Measurements from ENCODE around the gene SST. TPM values are rescaled to one million over a fixed set of nuclear protein-coding genes. Genes with fewer than 3 reads are reported as not detected.

SST gene
- total RNA-seq, result 10 to 100 TPM in 3 of 4 donors, not detected in 1; 14.2 to 29.5 (median 16.2) TPM

GRCh38 chr3:187669675-187670504, at the start of gene SST:
TSS of gene SST (minus strand) at chr3:187670394. CDS start at chr3:187670291, 103 bp downstream.
- Histone ChIP-seq H3K4me1 (no peaks in the 10 kb centered on the region), H3K27ac (no peak within 1 kb of the TSS), H3K27me3 (peaks cover 60% of the 10 kb centered on the region), H3K36me3 (no peaks in the 10 kb centered on the region), H3K9me3 (no peaks in the 10 kb centered on the region), H3K4me3 (no peak within 1 kb of the TSS)
- intact Hi-C loops (cut with DNase I; ENCODE audit: low total_unique reads), result no loop called here
- in situ Hi-C loops (cut with MboI; ENCODE audit: low pct_ligation_motif_present in 1 of 4, low pct_unique_long_range_greater_than_20kb in 1 of 4, low sequenced_read_pairs in 3 of 4), result loop anchor here in 2 of 4 donors (10.0 kb wide), 1 partner anchor 445 kb away; no protein-coding TSS in a partner anchor
- no peak for TF ChIP-seq POLR2AphosphoS5 (IDR thresholded peaks at IDR 0.05)
- TF ChIP-seq EP300 (IDR thresholded peaks at IDR 0.05; ENCODE audit: low read depth), result no peak
- TF ChIP-seq CTCF (IDR thresholded peaks at IDR 0.05), result no peak
- TF ChIP-seq POLR2A (IDR thresholded peaks at IDR 0.05), result no peak
- DNase-seq, result peak; percentile 8
- WGBS, 2 donors (ENCODE audit: low coverage in 1 of 2), result 29% methylated on average over 46 of the region's 46 CpGs; no CpG with 5 or more reads in 1 of the 2 donors

GRCh38 chr3:187719628-187720336, 49.6 kb upstream of the SST start:
- in situ Hi-C loops (cut with MboI; ENCODE audit: low pct_ligation_motif_present in 1 of 4, low pct_unique_long_range_greater_than_20kb in 1 of 4, low sequenced_read_pairs in 3 of 4), result no loop called here
- intact Hi-C loops (cut with DNase I; ENCODE audit: low total_unique reads), result no loop called here
- H3K27ac ChIP-seq, result peak overlapping the region in 3 of 4 donors; percentile 32 to 53 (median 51)

GRCh38 chr3:187718802-187719201, 48.6 kb upstream of the SST start:
- no peaks in the 10 kb centered on the region for H3K27me3 ChIP-seq
- DNase-seq, result no peak
- no peak overlapping the region for H3K4me3 ChIP-seq
- intact Hi-C loops (cut with DNase I; ENCODE audit: low total_unique reads), result no loop called here
- peaks cover 0 to 9% (median 0%) of the 10 kb centered on the region in 4 donors for H3K4me1 ChIP-seq
- peaks cover 0 to 32% (median 6%) of the 10 kb centered on the region in 4 donors for H3K36me3 ChIP-seq
- no peak for TF ChIP-seq POLR2A (IDR thresholded peaks at IDR 0.05)
- no peak for TF ChIP-seq POLR2AphosphoS5 (IDR thresholded peaks at IDR 0.05)
- no peak for TF ChIP-seq EP300 (IDR thresholded peaks at IDR 0.05; ENCODE audit: low read depth)
- TF ChIP-seq CTCF (IDR thresholded peaks at IDR 0.05), result no peak
- in situ Hi-C loops (cut with MboI; ENCODE audit: low pct_ligation_motif_present in 1 of 4, low pct_unique_long_range_greater_than_20kb in 1 of 4, low sequenced_read_pairs in 3 of 4), result no loop called here
- no peaks in the 10 kb centered on the region for H3K9me3 ChIP-seq
- H3K27ac ChIP-seq, result no peak overlapping the region
- WGBS, 2 donors (ENCODE audit: low coverage in 1 of 2), result 97% methylated on average over 5 of the region's 5 CpGs; no CpG with 5 or more reads in 1 of the 2 donors

More at GRCh38 chr3:187719628-187720336, 49.6 kb upstream of the SST start:
- Histone ChIP-seq H3K4me1 (peaks cover 0 to 4% (median 0%) of the 10 kb centered on the region in 4 donors), H3K36me3 (peaks cover 0 to 40% (median 7%) of the 10 kb centered on the region in 4 donors), H3K27me3 (no peaks in the 10 kb centered on the region), H3K9me3 (no peaks in the 10 kb centered on the region), H3K4me3 (no peak overlapping the region)
- WGBS, 2 donors (ENCODE audit: low coverage in 1 of 2), result 50 to 60% methylated on average over 1 to 6 of the region's 6 CpGs
- no peak for TF ChIP-seq POLR2AphosphoS5 (IDR thresholded peaks at IDR 0.05)
- TF ChIP-seq EP300 (IDR thresholded peaks at IDR 0.05; ENCODE audit: low read depth), result no peak
- TF ChIP-seq POLR2A (IDR thresholded peaks at IDR 0.05), result no peak
- TF ChIP-seq CTCF (IDR thresholded peaks at IDR 0.05), result no peak
- DNase-seq, result no peak

- H3K27ac ChIP-seq, result no peak overlapping the region
- intact Hi-C loops (cut with DNase I; ENCODE audit: low total_unique reads), result no loop called here
- TF ChIP-seq POLR2A (IDR thresholded peaks at IDR 0.05) (no peak), CTCF (IDR thresholded peaks at IDR 0.05) (no peak)
- no peaks in the 10 kb centered on the region for H3K27me3 ChIP-seq
- H3K9me3 ChIP-seq, result no peaks in the 10 kb centered on the region
- H3K4me3 ChIP-seq, result no peak overlapping the region
- WGBS, 2 donors (ENCODE audit: low coverage in 1 of 2), result 14 to 35% methylated on average over 1 of the region's 1 CpG
- no peak for DNase-seq
- H3K36me3 ChIP-seq, result peaks cover 0 to 20% (median 4%) of the 10 kb centered on the region in 4 donors
- peaks cover 0 to 10% (median 0%) of the 10 kb centered on the region in 4 donors for H3K4me1 ChIP-seq
- in situ Hi-C loops (cut with MboI; ENCODE audit: low pct_ligation_motif_present in 1 of 4, low pct_unique_long_range_greater_than_20kb in 1 of 4, low sequenced_read_pairs in 3 of 4), result no loop called here
Measured at GRCh38 chr3:187717572-187717971, 47.4 kb upstream of the SST start.
